HG03565 (cell line): ENCODE data around the gene DDC.
"Not testable (repeated sequence)": the region's sequence is repeated elsewhere in the genome, so short reads cannot be mapped to it uniquely, and the experiment has no call there.

Experiments
- ATAC-seq: cut with Tn5 transposase; IDR thresholded peaks from one replicate; pipeline ENCODE4 v1.9.1; 2021; ENCODE audit warnings: mild to moderate bottlenecking, moderate library complexity; ENCODE audit not compliant: unreplicated experiment

DDC gene

GRCh38 chr7:50529093-50529862 is 35.9 kb downstream of the DDC start:
- no peak for ATAC-seq

GRCh38 chr7:50528266-50529092 is 36.7 kb downstream of the DDC start:
- no peak for ATAC-seq

- not testable (repeated sequence) for ATAC-seq
Measured at GRCh38 chr7:50519350-50519749, 45.9 kb downstream of the DDC start.

- ATAC-seq, result no peak
Measured at GRCh38 chr7:50513166-50513871, 51.9 kb downstream of the DDC start.

GRCh38 chr7:50512384-50512783 is 52.8 kb downstream of the DDC start:
- no peak for ATAC-seq

GRCh38 chr7:50509459-50509858 is 55.7 kb downstream of the DDC start:
- ATAC-seq, result no peak

- no peak for ATAC-seq
Measured at GRCh38 chr7:50508471-50508943, 56.7 kb downstream of the DDC start.

GRCh38 chr7:50507898-50508470 is 57.2 kb downstream of the DDC start:
- ATAC-seq, result no peak

GRCh38 chr7:50505553-50506210 is 59.5 kb downstream of the DDC start:
- no peak for ATAC-seq

GRCh38 chr7:50504646-50505546 is 60.3 kb downstream of the DDC start:
- ATAC-seq, result no peak

GRCh38 chr7:50502947-50503346 is 62.3 kb downstream of the DDC start:
- no peak for ATAC-seq

- ATAC-seq, result no peak
Measured at GRCh38 chr7:50502001-50502684, 63.1 kb downstream of the DDC start.

- ATAC-seq, result no peak
Measured at GRCh38 chr7:50499092-50499491, 66.1 kb downstream of the DDC start.

- ATAC-seq, result no peak
Measured at GRCh38 chr7:50497968-50498367, 67.2 kb downstream of the DDC start.

- no peak for ATAC-seq
Measured at GRCh38 chr7:50497068-50497642, 68.0 kb downstream of the DDC start.

- no peak for ATAC-seq
Measured at GRCh38 chr7:50496569-50496968, 68.6 kb downstream of the DDC start.

- no peak for ATAC-seq
Measured at GRCh38 chr7:50495746-50496145, 69.5 kb downstream of the DDC start.

- no peak for ATAC-seq
Measured at GRCh38 chr7:50492770-50493519, 72.3 kb downstream of the DDC start.
